Measurements from ENCODE around the gene SF1. TPM values are rescaled to one million over a fixed set of nuclear protein-coding genes. Genes with fewer than 3 reads are reported as not detected.

The SF1 gene, protein sequence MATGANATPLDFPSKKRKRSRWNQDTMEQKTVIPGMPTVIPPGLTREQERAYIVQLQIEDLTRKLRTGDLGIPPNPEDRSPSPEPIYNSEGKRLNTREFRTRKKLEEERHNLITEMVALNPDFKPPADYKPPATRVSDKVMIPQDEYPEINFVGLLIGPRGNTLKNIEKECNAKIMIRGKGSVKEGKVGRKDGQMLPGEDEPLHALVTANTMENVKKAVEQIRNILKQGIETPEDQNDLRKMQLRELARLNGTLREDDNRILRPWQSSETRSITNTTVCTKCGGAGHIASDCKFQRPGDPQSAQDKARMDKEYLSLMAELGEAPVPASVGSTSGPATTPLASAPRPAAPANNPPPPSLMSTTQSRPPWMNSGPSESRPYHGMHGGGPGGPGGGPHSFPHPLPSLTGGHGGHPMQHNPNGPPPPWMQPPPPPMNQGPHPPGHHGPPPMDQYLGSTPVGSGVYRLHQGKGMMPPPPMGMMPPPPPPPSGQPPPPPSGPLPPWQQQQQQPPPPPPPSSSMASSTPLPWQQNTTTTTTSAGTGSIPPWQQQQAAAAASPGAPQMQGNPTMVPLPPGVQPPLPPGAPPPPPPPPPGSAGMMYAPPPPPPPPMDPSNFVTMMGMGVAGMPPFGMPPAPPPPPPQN
- total RNA-seq (ENCODE audit: low replicate concordance) = 140 and 193 TPM in 2 replicates

- H3K27ac Mint-ChIP-seq = peak within 1 kb of the TSS; percentile 97
- Histone ChIP-seq H3K36me3 (peaks cover 32% of the 10 kb centered on the region), H4K20me1 (ENCODE audit: low read depth) (peaks cover 39% of the 10 kb centered on the region), H2AFZ (replicated peaks) (peak within 1 kb of the TSS; percentile 67), H3K27ac (peak within 1 kb of the TSS; percentile 99), H3K4me3 (peak within 1 kb of the TSS; percentile 98), H3K79me2 (ENCODE audit: low read depth) (peaks cover 48% of the 10 kb centered on the region), H3K4me2 (peak within 1 kb of the TSS; percentile 100), H3F3A (ENCODE audit: low read depth) (peaks cover 56% of the 10 kb centered on the region), H3K4me1 (peaks cover 28% of the 10 kb centered on the region), H3K27me3 (no peaks in the 10 kb centered on the region), H3K9me3 (ENCODE audit: low read depth) (no peaks in the 10 kb centered on the region), H3K9ac (peak within 1 kb of the TSS; percentile 98)
- H3K27me3 Mint-ChIP-seq (ENCODE audit: insufficient read depth, low read depth) = peaks cover 12% of the 10 kb centered on the region
- H3K36me3 Mint-ChIP-seq = peaks cover 33% of the 10 kb centered on the region
- H3K9me3 Mint-ChIP-seq = no peaks in the 10 kb centered on the region
- peak; percentile 100 for DNase-seq (ENCODE audit: low spot score)
- peak within 1 kb of the TSS; percentile 91 for H3K4me3 Mint-ChIP-seq
- TF ChIP-seq EZH2phosphoT487 (IDR thresholded peaks at IDR 0.05) (no peak), CTCF (IDR thresholded peaks at IDR 0.05) (peak; percentile 17)
- H3K4me1 Mint-ChIP-seq = peaks cover 35% of the 10 kb centered on the region
These were observed at the start of gene SF1 for GRCh38 chr11:64778473-64779298. Gene SF1, minus strand, starts transcription at chr11:64778542. Its CDS starts 150 bp downstream, at chr11:64778392.

GRCh38 chr11:64827451-64827839 lies 49.1 kb upstream of the SF1 start:
- Histone ChIP-seq H3K9me3 (ENCODE audit: low read depth) (no peaks in the 10 kb centered on the region), H3K4me2 (no peak overlapping the region), H3K79me2 (ENCODE audit: low read depth) (no peaks in the 10 kb centered on the region), H3K36me3 (no peaks in the 10 kb centered on the region), H3F3A (ENCODE audit: low read depth) (no peaks in the 10 kb centered on the region), H4K20me1 (ENCODE audit: low read depth) (no peaks in the 10 kb centered on the region), H2AFZ (replicated peaks) (no peak overlapping the region), H3K4me3 (no peak overlapping the region), H3K9ac (no peak overlapping the region), H3K4me1 (no peaks in the 10 kb centered on the region), H3K27ac (no peak overlapping the region), H3K27me3 (no peaks in the 10 kb centered on the region)
- H3K9me3 Mint-ChIP-seq = no peaks in the 10 kb centered on the region
- H3K4me3 Mint-ChIP-seq = no peak overlapping the region
- H3K27me3 Mint-ChIP-seq (ENCODE audit: insufficient read depth, low read depth) = peaks cover 7% of the 10 kb centered on the region
- peaks cover 7% of the 10 kb centered on the region for H3K4me1 Mint-ChIP-seq
- no peaks in the 10 kb centered on the region for H3K36me3 Mint-ChIP-seq
- no peak overlapping the region for H3K27ac Mint-ChIP-seq
- DNase-seq (ENCODE audit: low spot score) = no peak
- TF ChIP-seq CTCF (IDR thresholded peaks at IDR 0.05) (no peak), EZH2phosphoT487 (IDR thresholded peaks at IDR 0.05) (no peak), EZH2 (IDR thresholded peaks at IDR 0.05) (no peak)

- no peak overlapping the region for H2AFZ ChIP-seq (replicated peaks)
- no peak overlapping the region for H3K4me3 ChIP-seq
- no peaks in the 10 kb centered on the region for H3K9me3 ChIP-seq (ENCODE audit: low read depth)
- TF ChIP-seq EZH2phosphoT487 (IDR thresholded peaks at IDR 0.05) (no peak), EZH2 (IDR thresholded peaks at IDR 0.05) (no peak), CTCF (IDR thresholded peaks at IDR 0.05) (no peak)
- no peak overlapping the region for H3K4me2 ChIP-seq
- Mint-ChIP-seq H3K27me3 (ENCODE audit: insufficient read depth, low read depth) (peaks cover 6% of the 10 kb centered on the region), H3K4me3 (peak overlapping the region; percentile 41), H3K36me3 (no peaks in the 10 kb centered on the region), H3K4me1 (peaks cover 5% of the 10 kb centered on the region), H3K9me3 (no peaks in the 10 kb centered on the region), H3K27ac (peak overlapping the region; percentile 78)
- H3K79me2 ChIP-seq (ENCODE audit: low read depth) = no peaks in the 10 kb centered on the region
- no peak for DNase-seq (ENCODE audit: low spot score)
- H3K36me3 ChIP-seq = no peaks in the 10 kb centered on the region
- no peaks in the 10 kb centered on the region for H3K27me3 ChIP-seq
- no peaks in the 10 kb centered on the region for H4K20me1 ChIP-seq (ENCODE audit: low read depth)
- H3K4me1 ChIP-seq = no peaks in the 10 kb centered on the region
- H3F3A ChIP-seq (ENCODE audit: low read depth) = peaks cover under 1% of the 10 kb centered on the region
- no peak overlapping the region for H3K9ac ChIP-seq
- no peak overlapping the region for H3K27ac ChIP-seq
These were observed 48.5 kb upstream of the SF1 start for GRCh38 chr11:64826578-64827450.

Data from neural progenitor cell (in vitro differentiated cells).